GM19468 (cell line): Measurements from ENCODE around the gene GFER.
"Not testable (repeated sequence)": the region's sequence is repeated elsewhere in the genome, so short reads cannot be mapped to it uniquely, and the experiment has no call there.

Source experiments
- ATAC-seq: cut with Tn5 transposase; IDR thresholded peaks from one replicate; pipeline ENCODE4 v1.9.1; 2021; ENCODE audit warnings: mild to moderate bottlenecking, moderate library complexity, moderate number of reproducible peaks; ENCODE audit not compliant: unreplicated experiment; ENCODE audit errors: extremely low read depth

Gene GFER

DNA sequence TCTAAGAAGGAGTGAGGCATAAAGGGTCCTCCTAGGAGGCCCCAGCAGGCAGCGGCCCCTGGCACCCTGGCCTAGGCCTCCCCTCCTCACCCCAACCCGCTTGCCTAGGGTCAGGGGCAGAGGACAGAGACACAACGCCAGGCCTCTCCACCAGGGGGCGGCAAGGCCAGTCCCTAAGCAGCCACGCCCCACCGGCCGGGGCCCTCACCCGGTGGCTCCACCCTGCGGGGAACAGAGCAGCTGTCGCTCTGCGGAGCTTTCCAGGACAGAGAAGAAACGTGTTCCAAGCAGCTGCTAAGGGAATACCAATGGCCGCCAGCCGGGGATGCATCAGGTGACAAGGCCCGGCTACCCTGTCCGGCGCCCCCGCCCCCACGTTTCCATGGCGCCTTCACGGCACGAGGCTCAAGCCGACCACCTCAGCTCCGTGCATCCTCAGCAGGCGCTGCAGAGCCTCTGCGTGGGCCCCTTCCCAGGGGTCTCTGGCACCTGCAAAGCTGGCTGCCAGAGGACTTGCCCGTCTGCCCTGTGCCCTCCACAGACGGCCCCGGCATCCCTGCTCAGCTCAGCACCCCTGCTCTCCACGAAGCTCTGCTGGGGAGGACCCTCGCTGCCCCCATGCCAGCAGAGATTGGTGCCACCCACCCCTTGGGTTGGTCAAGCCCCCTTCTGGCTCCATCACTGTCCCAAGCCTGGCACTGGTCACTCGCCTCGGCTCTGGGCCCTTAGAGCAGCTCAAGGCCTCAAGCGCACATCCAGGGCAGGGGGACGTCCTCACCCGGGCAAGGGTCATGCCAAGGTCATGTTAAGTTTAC, 20.0 kb downstream of the GFER start:
- peak; percentile 39 for ATAC-seq

DNA sequence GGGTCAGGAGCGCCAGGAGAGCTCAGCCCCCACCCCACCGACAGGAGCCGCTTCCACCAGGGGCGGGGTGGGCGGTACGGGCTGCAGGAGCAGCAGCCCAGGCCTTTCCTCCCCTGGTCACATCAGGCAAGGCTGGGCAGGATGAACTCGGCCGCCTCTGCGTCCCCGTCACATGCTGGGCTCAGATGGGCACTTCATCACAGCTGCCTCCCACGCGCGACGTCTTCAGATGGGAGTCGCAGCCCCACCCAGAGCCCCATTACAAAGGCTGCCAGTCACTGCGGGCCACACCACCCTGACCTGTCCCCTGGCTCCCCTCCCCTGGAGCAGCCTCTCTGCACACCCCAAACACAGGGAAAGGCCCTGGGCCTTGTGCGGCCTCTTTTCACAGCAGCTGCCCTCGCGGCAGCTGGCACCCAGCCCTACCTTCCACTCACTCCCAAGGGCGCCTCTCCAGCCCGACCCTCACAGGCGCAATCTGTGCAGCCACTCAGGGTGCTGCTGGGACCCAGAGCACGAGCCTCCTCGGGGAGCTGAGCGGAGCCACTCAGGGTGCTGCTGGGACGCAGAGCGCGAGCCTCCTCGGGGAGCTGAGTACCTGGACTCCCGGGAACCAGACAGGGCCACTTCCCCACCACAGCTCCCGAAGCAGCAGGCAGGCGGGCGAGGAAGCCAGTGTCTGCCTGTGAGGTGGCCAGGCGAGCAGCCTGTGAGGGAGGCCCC, 21.0 kb downstream of the GFER start:
- no peak for ATAC-seq

DNA sequence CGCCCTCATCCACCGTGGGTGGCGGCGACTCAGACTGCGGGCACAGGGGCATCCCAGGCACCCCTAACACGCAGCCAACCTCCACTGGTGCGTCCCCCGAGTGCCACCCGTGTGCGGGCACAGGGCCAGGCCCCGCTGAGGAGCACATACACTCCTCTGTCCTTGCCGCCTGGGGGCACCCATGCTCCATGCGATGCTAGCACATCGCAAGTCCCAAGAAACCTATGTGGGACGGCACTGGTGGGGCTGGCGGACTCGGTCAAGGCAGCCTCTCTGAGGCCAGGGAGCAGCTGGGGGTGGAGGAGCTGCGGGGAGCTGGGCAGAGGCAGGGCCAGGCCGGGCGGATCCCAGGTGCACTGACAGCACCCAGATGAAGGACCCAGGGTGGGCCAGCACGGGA, 21.7 kb downstream of the GFER start:
- no peak for ATAC-seq

DNA sequence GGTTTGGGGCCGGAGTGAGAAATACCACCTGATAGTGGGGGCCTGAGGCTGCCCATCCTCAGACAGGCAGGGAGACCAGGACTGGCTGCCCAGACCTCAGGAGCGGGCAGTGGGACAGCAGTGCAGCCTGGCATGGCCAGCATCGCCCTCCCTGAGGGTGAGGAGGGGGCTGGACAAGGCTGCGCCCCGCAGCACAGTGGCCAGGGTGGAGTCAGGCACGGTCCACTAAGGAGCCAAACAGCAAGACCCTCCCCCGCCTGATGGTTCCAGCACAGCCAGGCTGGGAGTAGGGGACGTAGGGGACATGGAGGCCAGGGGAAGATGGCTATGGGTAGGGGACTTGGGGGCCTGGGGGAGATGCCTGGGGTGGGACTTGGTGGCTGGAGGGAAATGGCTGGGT, 22.3 kb downstream of the GFER start:
- no peak for ATAC-seq

DNA sequence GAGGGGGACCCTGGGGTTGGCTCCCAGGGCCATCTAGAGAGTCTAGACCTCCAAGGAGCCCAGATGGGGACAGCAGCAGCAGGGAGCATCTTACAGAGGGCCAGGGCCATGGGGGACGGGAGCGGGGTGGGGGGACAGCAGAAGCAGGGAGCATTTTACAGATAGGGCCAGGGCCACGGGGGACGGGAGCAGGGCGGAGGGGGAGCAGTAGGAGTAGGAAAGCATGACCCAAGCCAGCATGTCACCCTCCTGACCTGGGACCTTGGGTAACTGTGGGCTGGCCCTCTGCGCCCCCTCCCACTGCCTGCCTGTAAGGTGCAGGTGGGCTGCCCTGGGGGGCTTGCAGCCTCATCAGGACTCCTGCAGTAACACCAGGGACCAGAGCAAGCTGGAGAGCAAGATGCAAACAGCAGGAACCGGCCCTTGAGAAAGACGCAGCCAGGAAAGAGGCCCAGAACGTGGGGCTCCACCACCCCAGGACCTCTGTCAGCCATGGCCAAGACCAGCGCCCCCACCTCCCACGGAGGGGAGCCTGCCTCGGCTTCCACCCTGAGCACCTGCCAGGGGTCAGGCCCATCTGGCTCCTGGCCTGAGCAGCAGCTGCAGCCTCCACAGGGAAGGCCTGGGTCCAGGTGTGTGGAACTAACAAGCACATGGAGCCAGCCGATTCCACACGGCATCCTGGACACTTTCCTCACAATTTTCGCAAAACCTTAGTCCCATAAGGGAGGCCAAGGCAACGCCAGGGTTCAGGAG, 23.3 kb downstream of the GFER start:
- no peak for ATAC-seq

DNA sequence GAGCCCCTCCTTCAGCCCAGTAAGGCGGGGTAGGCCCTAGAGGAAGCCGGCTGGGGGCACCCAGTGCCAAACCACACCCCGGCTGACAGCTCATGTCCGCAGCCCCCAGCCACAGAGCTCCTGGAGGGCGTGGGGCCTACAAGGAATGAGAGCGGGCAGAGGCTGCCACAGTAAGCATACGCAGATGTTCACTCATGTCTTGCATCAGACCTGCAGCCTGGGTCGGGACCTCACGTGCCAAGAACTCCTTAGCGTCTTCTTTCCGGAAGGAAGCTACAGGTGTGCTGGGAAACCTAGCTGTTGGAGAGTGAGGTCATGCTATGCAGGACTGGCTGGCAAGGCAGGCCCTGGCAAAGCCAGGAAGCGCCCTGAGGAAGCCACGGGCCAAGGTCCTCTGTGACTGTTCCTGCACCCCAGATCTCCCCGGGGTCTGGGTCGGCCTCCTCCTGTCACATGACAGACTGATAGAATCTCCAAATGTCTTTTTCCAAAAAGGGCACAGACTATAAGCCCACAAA, 24.1 kb downstream of the GFER start:
- no peak for ATAC-seq

DNA sequence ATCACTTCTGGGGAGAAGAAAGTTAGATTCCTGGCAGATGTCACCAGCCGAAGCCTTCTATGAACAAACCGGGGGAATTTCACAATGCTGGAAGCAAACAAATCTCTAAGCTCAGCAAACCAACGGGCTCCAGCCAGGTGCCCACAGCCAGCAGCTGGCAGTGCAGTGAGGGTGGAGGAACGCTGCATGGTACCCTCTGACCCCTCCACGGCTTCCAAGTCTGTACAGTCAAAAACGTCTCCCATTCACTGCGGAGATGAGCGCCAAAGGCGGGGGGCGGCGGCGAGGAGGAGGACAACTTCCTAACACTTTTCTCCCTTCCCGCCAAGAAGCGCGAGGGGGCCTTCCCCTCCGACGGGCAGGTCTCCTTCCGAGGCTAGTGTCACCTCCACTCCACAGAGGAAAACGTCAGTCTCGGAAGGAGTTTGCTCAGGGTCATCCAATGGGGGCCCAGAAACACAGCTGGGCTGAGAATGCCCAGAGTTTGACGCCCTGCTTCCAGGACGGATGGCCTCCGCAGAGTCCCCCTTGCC, 24.7 kb downstream of the GFER start:
- no peak for ATAC-seq

DNA sequence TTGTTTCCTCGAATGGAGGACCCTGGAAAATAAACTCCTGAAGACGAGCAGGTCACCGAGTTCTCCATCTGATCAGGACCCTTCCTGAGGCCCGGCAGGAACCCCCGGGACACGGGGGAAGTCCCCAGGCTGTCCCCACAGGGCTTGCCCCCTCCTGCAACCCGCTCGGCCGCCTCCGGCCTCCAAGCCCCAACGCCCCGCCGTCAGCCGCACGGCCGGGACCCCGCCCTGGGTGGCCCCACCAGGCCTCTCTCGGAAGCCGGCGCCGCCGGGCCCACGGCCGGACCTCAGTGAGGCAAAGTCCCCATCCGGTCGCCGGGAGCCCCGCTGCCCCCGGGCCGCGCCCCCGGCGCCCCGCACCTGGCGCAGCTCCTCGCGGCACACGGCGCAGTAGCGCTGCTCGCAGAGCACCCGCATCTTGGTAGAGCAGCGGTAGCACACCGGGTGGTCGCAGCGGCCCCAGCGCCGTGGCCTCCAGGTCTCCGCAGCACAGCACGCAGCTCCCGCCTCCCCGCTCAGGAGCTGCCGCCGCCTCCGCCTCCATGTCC, 25.2 kb downstream of the GFER start:
- ATAC-seq: peak; percentile 6

DNA sequence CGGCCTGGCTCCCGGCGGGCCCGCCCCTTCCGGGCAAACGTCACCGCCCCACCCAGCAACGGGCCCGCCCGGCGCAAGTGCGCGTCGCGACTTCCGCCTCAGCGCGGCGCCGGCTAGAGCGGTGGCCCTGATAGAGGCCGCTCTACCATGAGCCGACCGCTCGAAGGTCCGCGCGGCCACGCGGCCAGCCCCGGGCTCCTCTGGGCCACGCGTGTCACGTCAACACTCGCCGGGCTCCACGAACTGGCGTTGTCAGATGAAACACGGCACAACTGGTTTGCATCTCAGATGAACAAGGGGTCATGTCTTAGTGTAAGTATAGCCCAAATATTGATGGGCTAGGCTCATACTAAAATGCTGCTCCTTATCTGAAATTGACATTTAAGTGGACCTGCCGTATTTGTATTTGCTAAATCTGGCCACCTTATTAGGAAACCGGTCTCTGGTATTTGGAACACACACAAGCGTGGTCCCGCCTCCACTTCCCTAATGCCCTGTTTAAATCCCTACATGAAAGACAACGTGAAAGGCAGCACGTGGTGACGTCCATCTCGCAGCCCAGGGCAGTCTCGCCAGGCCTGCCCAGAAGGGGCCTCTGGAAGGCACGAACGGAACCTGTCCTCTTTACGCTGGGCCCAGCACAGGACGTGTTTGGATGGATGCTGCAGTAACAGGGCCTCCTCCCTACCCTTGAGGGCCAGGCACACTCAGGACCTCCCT, 26.0 kb downstream of the GFER start, which contains the start of gene ZNF598:
Gene ZNF598 (minus strand): TSS at position 31 of the 720 bp plus-strand sequence.
- ATAC-seq: peak; percentile 59

DNA sequence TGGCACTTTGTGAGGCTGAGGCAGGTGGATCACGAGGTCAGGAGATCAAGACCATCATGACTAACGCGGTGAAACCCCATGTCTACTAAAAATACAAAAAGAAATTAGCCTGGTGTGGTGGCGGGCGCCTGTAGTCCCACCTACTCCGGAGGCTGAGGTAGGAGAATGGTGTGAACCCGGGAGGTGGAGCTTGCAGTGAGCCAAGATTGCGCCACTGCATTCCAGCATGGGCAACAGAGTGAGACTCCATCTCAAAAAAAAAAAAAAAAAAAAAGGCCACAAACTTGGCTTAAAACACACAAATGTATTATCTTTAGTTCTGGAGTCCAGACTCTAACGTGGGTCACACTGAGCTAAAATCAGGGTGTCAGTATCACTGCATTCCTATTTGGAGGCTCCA, 27.7 kb downstream of the GFER start:
- not testable (repeated sequence) for ATAC-seq

DNA sequence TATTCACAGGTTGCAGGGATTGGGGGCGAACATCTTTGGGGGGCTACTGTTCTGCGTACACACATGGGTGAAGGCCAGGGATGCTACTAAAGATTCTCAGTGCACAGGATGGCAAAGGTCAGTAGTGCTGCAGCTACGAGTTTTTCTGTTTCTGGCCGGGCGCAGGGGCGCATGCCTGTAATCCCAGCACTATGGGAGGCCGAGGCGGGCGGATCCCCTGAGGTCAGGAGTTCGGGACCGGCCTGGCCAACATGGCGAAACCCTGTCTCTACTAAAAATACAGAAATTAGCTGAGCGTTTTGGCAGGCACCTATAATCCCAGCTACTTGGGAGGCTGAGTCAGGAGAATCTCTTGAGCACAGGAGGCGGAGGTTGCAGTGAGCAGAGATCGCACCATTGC, 29.5 kb downstream of the GFER start:
- no peak for ATAC-seq

DNA sequence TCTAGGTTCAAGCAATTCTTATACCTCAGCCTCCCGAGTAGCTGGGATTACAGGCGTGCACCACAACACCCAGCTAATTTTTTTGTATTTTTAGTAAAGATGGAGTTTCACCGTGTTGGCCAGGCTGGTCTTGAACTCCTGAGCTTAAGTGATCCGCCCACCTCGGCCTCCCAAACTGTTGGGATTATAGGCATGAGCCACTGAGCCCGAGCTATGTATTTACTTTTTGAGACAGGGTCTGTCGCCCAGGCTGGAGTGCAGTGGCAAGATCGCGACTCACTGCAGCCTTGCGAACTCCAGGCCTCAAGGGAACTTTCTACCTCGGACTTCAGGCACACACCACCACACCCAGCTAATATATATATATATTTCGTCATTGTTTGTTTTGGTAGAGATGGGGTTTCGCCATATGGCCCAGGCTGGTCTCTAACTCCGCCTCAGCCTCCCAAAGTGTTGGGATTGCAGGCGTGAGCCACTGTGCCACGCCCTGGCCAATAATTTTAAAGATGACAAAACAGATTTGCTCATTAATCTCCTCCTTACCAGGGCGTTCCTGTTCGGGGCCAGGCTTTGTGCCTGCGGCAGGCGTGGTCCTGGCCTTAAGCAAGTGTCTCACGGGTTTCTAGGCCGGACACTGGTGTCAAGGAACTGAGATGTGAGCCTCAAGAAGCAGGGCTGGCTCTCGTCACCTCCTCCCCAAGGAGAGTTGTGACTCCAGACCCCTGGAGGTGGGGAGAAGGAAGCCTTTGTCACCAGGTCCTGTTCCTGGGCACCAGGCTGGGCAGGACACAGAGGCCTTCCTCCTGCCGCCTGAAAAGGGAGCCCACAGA, 31.3 kb downstream of the GFER start:
- no peak for ATAC-seq

DNA sequence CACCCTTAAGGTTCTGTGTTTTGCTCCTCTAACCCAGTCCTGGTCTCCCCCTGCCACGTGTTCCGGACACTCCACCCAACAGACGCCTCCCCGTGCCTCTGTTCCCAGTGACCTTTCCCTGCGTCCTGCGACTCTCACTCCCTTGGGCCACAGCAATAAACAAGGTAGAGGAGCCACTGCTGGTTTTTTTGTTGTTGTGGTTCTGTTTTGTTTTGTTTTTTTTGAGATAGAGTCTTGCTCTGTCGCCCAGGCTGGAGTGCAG, 31.9 kb downstream of the GFER start:
- ATAC-seq: no peak

DNA sequence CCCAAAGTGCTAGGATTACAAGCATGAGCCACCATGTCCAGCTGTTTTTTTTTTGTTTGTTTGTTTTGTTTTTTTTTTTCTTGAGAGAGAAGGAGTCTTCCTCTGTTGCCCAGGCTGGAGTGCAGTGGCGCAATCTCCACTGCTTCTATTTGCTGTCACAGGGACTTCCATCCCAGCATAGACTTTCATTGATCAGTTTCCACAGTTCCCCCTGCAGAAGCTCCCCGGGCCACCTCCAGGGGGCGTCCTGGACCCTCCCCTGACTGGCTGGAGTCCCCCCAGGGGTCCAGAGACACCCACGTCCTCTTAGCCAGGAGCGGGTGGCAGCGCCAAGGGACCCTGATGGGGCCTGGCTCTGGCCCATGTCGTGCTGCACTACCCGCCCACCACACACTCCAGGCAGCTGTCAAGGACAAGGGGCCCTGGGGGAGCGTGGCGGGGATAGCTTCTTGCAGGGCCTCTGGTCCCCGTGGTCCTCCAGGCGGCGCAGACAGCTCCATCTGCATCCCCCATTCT, 32.5 kb downstream of the GFER start:
- ATAC-seq: no peak

DNA sequence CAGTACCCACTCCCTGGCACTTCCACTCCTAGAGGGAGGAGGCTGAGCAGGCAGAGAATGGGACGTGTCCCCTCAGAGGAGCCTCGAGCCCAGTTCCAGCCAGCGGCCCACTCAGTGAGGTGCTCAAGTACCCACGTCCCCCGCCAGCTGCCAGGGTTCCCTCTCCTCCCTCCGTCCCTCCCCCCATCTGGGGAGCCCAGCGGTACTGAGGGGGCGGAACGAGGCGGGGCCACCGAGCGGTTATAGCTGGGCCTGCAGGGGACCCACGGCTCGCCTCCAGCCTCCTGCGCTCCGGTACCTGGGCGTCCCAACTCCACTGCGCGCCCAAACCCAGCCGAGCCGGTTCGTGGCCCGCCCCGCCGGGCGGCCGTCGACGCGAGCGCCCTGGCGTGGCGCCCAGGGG, 35.5 kb downstream of the GFER start, which contains the start of gene NPW:
Gene NPW (plus strand): TSS at position 268 of the 403 bp plus-strand sequence.
- no peak for ATAC-seq

DNA sequence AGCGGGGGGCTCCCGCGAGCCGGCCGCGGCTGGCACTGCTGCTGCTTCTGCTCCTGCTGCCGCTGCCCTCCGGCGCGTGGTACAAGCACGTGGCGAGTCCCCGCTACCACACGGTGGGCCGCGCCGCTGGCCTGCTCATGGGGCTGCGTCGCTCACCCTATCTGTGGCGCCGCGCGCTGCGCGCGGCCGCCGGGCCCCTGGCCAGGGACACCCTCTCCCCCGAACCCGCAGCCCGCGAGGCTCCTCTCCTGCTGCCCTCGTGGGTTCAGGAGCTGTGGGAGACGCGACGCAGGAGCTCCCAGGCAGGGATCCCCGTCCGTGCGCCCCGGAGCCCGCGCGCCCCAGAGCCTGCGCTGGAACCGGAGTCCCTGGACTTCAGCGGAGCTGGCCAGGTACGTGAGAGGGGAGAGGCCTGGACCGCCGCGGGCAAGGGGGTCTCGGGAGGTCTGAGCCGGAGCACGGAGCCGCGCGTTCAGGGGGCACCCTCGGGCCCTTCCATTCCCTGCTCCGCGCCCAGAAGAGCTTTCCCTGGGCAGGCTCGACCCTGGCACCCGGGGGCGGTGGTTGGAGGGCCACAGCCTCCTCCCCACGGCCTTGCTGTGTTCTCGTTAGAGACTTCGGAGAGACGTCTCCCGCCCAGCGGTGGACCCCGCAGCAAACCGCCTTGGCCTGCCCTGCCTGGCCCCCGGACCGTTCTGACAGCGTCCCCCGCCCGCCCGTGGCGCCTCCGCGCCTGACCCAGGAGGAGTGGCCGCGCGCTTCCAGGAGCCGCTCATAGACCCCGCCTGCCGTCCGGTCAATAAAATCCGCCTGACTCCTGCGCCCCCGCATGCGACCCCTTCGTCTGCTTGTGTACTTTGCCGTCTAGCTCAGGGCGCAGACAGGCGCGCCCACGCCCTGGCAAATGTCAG, 36.2 kb downstream of the GFER start:
- no peak for ATAC-seq

DNA sequence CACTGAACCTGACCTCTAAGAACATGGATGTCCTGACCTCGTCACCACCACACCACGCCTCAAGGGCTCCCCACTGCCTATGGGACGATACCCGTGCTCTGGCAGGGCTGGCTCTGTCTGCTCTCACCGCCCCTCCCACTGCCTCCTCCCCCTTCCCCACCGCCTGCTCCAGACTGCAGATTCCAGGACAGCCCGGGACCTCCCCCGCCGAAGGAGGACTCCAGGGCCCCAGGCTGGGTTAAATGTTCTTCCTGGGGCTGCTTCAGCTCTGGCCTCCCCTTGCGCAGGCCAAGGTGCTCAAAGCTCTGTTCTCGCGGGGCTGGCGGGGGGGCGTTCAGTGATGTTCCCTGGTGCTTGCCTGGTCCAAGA, 38.7 kb downstream of the GFER start:
- no peak for ATAC-seq
